HG03039 (cell line): ENCODE results near the gene WASF3.
"Not testable (repeated sequence)": the region's sequence is repeated elsewhere in the genome, so short reads cannot be mapped to it uniquely, and the experiment has no call there.

Experiments
- ATAC-seq: cut with Tn5 transposase; IDR thresholded peaks from one replicate; pipeline ENCODE4 v1.9.1; 2021; ENCODE audit warnings: mild to moderate bottlenecking, moderate library complexity; ENCODE audit not compliant: unreplicated experiment

The WASF3 gene

GRCh38 chr13:26623125-26623524 is 65.6 kb downstream of the WASF3 start:
- ATAC-seq, result no peak

DNA sequence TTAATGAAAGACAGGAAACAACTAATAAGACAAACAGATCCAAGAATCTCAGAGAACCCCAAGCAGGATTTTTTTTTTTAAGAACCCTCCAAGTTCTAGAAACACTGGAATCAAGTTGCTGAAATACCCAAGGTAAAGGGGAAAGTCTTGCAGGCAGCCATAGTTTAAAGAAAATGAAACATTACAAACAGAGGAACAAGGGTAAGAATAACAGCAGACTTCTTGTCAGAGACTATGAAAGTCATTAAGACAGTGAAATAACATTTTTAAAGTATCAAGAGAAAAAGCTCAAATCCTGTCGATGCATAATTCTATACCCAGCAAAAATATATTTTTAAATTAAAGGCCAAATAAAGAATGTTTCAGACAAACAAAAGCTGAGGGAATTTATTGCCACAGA is 67.1 kb downstream of the WASF3 start:
- ATAC-seq, result no peak

GRCh38 chr13:26626271-26626670 is 68.8 kb downstream of the WASF3 start:
- no peak for ATAC-seq

DNA sequence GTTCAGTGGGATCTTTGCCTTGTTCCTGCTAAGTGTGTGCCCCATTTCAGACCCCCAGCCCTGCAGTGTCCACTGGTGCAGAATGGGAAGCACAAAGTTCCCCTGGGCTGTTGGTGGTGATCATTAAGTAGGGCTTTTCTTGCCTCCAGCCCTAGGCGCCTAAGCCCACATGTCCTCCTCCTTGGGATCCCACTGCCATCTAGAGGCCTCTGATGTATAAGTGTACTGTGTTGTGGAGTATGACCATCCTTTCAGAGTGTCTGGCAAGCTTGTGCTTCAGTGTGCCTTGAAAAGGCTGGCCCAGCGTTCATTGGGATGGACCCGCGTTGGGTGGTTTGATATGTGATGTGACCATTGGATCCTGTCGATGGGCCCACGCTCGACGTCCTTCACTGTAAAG is 71.2 kb downstream of the WASF3 start:
- ATAC-seq, result no peak

DNA sequence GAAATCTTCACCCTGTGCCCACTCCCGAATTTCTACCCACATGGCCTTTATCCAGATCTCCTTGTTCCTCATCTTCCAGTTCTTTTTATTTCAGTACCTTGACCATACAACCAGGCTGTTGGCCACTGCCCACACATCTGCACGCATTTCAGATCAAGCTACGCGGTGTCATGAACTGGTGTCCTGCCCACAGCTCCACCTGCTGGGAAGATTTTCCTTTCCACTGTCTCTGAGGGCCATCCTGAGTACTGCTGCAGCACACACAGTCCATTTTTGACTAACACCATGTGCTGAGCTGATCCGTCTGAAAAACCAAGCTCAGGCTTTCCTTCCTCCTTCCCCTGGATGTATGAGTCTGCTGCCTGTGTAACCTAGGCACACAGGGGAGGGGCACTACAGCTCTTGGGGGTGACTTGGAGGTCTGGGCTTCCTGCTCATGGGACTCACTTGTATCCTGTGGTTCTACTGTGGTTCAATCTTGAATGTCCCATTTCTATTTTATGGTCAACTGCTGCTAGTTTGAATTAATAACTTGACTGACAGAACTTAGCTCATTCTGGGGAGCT is 71.9 kb downstream of the WASF3 start:
- no peak for ATAC-seq

- not testable (repeated sequence) for ATAC-seq
Measured at GRCh38 chr13:26635634-26636033, 78.2 kb downstream of the WASF3 start.

- ATAC-seq, result not testable (repeated sequence)
Measured at GRCh38 chr13:26636073-26636472, 78.6 kb downstream of the WASF3 start.

GRCh38 chr13:26646603-26647002 is 89.1 kb downstream of the WASF3 start:
- no peak for ATAC-seq

DNA sequence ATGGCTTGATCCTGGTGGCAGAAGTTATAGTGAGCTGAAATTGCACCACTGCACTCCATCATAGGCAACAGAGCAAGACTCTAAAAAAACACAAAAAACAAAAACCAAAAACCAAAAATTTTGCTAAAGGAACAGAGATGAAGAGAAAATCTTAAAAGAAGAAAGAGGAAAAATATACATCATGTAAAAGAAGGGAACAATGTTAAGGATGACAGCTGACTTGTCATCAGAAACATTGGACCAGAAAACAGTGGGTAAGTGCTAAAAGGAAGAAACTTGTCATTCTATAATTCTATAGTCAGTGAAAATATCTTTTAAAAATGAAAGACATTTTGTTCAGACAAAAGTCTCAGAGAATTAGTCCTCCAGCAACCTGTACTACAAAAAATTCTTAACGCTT is 93.8 kb downstream of the WASF3 start:
- ATAC-seq, result no peak

- ATAC-seq, result no peak
Measured at GRCh38 chr13:26653310-26653709, 95.8 kb downstream of the WASF3 start.

DNA sequence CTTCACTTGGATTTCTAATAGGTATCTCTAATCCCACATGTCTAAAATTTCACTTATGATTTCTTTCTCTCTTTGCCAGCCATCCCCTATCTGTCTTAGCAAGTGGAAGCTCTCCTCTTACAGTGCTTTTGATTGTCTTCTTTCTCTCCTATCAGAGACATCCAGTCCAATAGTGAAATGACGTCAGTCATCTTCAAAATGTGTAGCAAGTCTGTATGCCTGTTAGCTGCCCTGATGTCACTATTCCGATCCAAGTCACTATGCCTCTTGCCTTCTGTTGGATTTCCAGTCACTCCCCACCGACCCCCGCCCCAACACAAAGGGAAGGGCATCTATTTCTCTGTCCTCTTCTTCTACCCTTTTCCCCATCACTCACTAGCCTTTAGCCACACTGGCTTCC is 96.4 kb downstream of the WASF3 start:
- no peak for ATAC-seq

DNA sequence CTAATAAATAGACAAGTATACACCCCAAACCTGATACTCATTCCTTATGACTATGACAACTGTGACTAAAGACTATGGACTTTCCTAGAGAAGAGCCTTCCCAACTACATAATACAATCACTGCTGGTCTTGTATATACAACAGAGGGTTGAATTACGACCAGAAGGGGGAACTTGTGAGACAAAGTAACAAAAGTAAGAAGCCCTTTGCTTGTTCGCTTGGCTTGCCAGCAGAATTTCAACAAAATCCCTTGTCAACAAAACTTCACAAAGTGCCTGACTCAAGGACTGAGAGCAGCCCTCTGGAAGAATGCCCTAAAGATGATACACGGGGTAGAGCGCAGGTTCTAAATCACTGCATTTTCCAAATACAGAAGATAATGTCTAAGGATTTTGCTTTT is 99.4 kb downstream of the WASF3 start:
- no peak for ATAC-seq

DNA sequence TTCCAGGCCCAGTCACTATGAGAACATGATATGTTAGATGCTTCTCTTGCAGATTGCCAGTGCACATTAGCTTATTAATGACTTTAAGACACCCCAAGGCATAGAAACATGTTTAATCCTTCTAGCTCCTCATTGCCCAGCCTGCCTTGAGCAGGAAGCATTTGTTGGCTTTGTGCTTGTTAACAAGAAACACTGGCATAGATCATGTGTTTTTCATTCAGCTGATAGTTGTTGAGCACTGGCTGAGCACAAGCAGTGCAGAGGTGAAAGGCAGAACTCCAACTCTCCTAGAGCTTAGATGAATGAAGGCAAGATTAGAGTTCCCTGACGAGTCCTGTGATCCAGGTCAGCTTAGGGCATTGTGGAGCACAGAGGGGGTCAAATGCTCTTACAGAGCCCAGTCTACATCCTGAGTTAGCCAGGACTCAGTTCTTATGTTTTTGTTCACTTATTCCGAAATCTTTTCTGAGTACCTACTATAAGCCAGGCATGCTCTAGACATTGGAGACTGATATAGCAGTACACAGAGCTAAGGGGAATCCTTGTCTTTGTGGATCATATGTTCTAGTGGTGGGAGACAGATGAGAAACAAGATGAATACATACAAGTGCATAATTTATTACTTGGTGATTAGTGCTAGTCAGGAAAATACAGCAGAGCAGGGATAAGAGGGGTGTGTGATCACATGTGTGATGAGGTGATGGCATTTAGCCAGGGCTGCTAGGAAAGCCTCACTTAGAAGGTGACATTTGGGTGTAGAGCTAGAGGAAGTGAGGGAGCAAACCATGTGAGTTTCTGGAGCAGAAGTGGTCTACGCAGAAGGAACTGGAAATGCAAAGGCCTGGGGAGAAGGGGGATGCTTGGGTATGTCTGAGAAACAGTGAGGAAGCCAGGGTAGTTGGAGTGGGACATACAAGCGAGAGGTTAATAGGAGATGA is 101.2 kb downstream of the WASF3 start:
- ATAC-seq, result no peak

GRCh38 chr13:26660185-26660584 is 102.7 kb downstream of the WASF3 start:
- no peak for ATAC-seq

DNA sequence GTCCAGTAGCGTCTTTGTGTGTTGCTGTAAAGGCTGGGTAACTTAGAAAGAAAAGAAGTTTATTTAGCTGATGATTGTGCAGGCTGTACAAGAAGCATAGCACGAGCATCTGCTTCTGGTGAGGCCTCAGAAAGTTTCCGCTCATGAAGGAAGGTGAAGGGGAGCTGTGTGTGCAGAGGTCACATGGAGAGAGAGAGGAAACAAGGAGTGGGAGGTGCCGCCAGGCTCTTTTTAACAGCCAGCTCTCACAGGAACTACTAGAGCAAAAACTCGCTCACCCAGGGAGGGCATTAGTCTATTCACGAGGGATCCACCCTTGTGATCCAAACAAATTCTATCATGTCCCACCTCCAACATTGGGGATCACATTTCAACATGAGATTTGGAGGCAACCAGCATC is 103.3 kb downstream of the WASF3 start:
- no peak for ATAC-seq

GRCh38 chr13:26663791-26664190 is 106.3 kb downstream of the WASF3 start:
- no peak for ATAC-seq

GRCh38 chr13:26664286-26664685 is 106.8 kb downstream of the WASF3 start:
- ATAC-seq, result no peak

- no peak for ATAC-seq
Measured at GRCh38 chr13:26664876-26665275, 107.4 kb downstream of the WASF3 start.

DNA sequence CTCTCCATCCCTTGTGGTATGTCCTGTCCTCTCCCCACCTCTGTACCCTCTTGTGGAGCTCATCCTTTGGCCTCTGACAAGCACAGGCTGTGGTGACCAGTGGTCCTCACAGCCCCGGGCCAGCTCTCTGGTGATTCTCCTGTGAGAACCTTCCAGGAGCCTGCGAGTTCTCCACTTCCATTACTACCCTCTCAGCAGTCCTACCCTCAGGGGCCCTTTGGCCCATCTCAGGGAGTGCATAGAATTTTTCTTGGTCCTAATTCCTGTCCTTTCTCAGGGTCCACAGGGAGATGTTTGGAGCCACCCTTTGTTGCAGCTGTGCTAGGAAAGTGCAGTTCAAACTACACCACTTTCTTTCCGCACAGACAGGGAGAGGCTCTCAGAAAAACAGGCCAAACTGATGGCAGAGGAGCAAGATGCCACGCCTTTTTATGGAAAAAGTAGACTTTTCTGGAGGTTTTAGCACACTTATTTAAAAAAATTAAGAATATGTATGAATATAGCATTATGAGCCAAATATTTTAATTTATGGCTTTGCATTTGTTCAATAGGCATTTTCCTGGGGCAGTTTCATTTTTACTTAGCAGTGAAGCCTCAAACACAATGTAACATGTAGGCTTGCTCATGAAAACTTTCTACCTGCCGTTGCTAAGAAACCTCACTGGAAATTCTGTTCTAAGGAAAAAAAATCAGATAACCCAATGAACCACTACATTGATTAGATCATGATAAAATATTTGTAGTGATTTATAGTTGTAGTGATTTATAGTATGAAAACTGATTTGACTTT is 111.1 kb downstream of the WASF3 start:
- ATAC-seq, result no peak

DNA sequence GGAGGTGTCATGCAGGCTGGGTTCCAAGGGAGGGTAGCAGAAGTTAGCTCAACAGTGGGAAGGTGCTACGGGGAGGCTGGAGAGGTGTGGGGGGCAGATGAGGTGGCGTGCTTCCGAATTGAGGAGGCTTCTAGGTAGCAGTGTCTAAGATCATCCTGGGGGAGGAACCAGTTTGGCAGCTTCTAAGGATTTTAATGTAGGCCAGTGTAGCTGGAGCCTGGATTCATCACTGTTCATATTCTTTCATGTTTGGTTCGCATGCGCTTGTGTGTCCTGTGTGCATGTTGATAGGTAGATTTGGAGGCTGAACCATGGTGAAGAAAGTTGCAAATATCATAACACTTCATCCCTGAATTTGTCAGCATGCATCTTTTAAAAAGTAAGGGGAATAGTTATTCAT is 116.4 kb downstream of the WASF3 start:
- ATAC-seq, result no peak

- no peak for ATAC-seq
Measured at GRCh38 chr13:26677156-26677555, 119.7 kb downstream of the WASF3 start.

- ATAC-seq, result no peak
Measured at GRCh38 chr13:26678330-26678729, 120.8 kb downstream of the WASF3 start.
